ENCODE measurements around the gene ALG12.
A peak's percentile ranks its signal among the peaks of the same experiment; 100 is the strongest.
"Not testable (repeated sequence)": the region's sequence is repeated elsewhere in the genome, so short reads cannot be mapped to it uniquely, and the experiment has no call there.

ALG12 gene

GRCh38 chr22:49945042-49945794 is 27.0 kb upstream of the ALG12 start:
- not testable (repeated sequence) for DNase-seq

- no peak for DNase-seq
Measured at GRCh38 chr22:49944399-49944891, 26.2 kb upstream of the ALG12 start.

- no peak for DNase-seq
Measured at GRCh38 chr22:49943771-49944398, 25.6 kb upstream of the ALG12 start.

DNA sequence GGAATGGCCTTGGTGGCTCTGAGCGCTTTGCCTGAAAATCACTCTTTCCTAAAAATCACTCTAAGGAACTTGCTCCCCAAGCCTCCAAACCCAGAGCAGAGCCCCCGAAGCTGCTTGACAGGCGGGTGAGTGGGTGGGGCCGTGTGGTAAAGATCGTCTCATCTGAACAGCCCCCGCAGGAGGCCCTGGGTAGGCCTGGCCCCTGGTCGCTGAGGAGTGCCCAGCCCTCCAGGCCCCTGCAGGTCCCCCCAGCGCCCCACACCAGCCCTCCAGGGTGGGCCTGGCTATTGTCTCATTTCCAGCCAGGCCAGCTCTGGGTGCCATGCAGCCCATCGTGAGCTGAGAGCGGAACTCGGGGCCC is 25.1 kb upstream of the ALG12 start:
- no peak for DNase-seq

DNA sequence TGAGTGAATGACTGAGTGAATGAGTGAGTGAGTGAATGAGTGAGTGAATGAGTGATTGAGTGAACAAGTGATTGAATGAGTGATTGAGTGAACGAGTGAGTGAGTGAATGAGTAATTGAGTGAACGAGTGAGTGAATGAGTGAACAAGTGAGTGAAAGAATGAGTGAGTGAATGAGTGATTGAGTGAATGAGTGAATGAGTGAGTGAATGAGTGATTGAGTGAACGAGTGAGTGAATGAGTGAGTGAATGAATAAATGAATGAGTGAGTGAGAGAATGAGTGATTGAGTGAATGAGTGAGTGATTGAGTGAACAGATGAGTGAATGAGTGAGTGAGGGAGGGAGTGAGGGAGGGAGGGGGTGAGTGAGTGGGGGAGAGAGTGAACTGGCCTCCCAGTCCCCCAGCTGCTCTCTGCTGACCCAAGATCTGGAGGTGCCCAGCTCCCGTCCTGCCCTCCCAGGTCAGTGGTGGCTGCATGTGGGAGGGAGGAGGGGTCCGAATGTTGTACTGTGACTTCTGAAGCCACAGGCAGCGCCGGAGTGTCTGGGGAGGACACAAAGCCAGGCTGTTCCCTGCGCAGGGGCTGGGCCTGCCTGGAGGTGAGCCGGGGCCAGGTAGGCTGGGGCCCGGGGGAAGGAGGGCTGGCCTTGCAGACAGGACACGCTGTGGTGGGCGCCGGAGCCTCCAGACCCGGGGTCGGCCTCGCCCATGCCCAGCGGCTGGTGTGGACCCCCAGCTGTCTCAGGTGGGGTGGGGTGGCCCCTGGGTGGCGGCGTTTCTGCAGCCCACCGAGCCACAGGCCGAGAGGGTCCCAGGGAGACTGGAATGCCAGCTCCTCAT is 24.5 kb upstream of the ALG12 start:
- DNase-seq: no peak

- DNase-seq: no peak
Measured at GRCh38 chr22:49941507-49942316, 23.5 kb upstream of the ALG12 start.

GRCh38 chr22:49938565-49939136 is 20.4 kb upstream of the ALG12 start:
- DNase-seq: no peak

GRCh38 chr22:49937758-49938564 is 19.7 kb upstream of the ALG12 start:
- DNase-seq: no peak

DNA sequence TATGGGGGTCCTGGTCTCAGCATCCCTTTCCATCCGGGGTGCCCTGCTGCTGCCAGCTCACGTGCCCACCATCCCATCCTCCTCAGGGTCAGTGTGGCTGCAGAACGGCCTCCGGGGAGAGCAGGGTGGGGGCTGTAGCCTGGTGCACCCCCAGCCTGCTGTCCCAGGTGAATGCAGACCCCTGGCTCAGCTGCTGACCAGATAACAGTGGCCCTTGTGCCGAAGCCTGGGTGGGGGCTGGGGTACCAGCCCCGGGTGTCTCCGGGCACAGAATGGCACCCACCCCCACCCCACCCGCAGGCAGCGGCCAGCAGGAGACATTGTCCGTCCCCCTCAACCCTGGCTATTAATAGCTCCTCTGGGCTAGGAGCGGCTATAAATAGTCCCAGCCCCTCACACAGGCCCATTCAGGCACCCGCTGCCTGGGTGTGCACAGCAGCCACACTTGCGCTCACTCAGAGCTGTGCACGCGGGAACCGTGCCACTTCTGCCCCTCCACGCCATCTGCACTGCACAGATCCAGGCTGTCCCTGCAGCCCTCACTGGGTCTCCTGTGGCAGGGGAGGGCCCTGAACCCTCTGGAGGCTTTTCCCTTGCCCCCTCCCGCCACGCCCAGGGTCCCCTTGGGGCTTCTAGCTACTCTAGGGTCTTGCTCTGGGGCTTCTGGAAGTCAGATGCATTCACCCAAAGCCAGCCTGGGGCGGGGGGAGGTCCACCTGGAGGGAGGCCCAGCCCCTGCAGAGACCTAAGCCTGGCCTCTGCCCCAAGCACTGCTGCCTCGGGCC is 18.9 kb upstream of the ALG12 start:
- no peak for DNase-seq

DNA sequence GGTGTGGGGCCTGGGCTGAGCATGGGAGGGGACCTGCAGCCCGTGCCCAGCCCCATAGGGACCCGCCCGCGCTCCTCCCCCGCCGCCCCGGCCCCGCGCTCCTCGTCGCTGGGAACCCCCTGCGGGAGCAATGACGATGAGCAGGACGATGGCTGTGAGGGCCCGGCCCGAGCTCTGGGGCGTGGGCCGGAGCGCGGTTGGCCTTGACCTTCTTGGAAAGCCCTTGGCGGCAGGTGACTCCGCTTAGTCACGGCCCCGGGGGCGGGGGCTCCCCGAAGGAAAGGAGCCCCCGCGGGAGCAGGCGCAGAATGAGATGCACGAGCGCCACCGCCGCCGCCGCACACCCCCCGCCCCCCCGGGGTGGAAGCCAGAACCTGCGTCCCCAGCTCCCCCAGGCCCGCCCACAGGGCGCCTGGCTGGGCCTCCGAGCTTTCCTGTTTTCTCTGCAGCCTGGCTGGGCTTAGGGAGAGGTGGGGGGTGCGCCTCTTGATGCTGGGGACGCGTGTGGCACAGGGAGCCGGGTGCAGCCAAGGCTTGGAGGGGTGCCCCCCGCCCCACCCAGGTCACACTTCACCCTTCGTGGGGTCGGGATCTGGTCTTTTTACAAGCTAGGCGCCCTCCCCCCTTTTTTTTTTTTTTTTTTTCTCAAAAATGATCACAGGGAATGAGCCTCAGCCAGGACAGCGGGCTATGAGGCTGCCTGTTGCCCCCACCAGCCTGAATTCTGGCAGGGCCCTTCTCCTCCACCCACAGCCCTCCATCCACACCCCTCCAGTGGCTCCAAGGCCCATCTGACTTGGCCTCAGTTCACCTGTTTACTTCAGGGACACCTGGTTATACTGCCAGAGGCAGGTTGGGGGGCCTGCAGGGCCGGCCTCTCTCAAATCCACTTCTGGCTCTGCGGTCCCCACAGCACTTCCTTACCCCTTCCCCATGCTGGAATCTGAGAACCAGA is 18.1 kb upstream of the ALG12 start:
- DNase-seq: peak; percentile 98

GRCh38 chr22:49935561-49935960 is 17.3 kb upstream of the ALG12 start:
- DNase-seq: no peak

GRCh38 chr22:49934891-49935557 is 16.8 kb upstream of the ALG12 start:
- DNase-seq: peak; percentile 92

GRCh38 chr22:49934160-49934890 is 16.1 kb upstream of the ALG12 start:
- DNase-seq: no peak

DNA sequence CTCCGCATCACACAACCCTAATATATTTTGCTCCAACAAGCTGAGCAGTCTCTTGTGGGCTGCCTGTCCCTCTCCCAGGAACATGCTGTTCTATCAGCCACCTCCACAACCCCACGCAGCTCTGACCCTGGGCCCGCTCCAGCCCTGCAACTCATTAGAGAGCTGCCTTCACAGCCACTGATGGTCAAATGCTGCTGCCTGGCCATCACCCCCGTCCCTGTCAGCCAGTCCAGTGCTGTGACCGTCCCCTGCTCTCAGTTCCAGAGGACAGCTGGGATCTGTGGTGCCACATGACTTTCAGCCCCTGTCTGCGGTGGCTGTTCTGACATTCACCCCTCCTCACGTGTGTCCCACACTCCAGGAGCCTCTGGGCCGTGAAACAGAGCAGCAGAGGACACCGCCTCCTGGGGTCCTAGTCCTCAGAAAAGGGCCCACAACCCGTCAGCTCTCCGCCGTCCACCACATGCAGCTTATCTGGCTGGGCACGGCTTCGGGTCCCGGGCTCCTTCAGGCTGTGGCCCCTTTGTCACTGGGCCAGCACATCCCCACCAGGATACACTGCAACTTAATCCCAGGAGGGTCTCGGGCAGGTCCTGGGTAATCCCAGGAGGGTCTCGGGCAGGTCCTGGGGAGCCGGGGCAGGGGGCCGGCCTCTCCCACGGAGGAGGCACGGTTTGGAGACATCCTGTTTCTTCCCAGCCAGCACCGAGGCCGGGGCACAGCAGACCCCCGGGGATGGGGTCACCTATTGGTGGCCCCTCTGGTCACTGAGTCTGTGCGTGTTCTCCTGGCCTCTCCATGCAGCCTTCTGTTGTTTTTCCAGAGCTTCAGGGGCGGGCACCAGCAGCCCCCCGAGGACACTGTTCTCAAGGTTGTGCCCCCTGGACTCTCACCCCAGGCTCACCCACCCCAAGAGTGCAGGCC is 15.3 kb upstream of the ALG12 start:
- no peak for DNase-seq

DNA sequence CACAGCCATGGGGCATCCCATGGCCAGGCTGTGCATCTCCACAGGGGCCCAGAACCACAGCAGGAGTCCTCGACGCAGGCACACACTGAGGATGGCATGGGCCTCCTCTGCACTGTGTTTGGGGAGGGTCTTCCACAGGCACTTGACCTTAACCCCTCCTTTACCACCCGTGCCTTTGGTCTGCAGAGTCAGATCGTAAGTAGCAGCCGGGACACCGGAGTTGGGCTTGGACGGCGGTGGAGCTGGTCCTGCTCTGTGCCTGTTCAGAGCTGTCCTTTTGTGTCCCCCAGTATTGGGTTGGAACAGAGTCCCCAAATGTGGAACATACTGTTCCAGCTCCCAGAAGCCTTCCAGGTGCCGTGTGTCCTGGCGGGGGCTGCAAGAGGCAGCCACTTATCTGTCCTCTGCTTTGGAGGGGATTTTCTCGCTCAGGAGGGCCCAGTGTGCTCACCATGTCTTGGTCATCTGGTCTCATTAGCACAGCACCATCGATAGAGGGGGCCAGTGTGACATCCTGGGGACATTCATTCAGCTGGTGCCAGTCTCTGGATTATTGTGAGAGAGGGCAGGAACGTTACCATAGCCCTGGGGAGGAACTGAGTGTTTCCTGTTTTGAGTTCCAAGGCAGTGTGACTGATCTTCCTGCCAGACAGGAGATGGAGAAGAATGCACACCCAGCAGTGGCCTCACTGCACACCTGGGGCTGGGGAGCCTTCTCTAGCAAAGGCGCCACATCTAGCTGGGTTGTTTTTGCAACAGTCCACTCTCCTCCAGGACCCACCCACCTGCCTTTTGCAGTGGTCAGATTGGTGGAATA is 12.6 kb upstream of the ALG12 start:
- no peak for DNase-seq

GRCh38 chr22:49929994-49930575 is 11.8 kb upstream of the ALG12 start:
- no peak for DNase-seq
